GM18870 (cell line): Measurements from ENCODE around the gene TENM3.
"Not testable (repeated sequence)": the region's sequence is repeated elsewhere in the genome, so short reads cannot be mapped to it uniquely, and the experiment has no call there.

ENCODE experiments used
- ATAC-seq: cut with Tn5 transposase; IDR thresholded peaks from one replicate; pipeline ENCODE4 v1.9.1; 2021; ENCODE audit warnings: moderate library complexity; ENCODE audit not compliant: unreplicated experiment

TENM3 gene

GRCh38 chr4:182225257-182225852 is 17.8 kb upstream of the TENM3 start:
- ATAC-seq = no peak

GRCh38 chr4:182227611-182228010 is 15.6 kb upstream of the TENM3 start:
- ATAC-seq = no peak

- no peak for ATAC-seq
Observed at GRCh38 chr4:182228991-182229577, 14.1 kb upstream of the TENM3 start.

- ATAC-seq = no peak
Observed at GRCh38 chr4:182230256-182230655, 12.9 kb upstream of the TENM3 start.

- no peak for ATAC-seq
Observed at GRCh38 chr4:182231080-182231479, 12.1 kb upstream of the TENM3 start.

GRCh38 chr4:182231496-182231895 is 11.7 kb upstream of the TENM3 start:
- ATAC-seq = no peak

GRCh38 chr4:182233310-182234090 is 9.7 kb upstream of the TENM3 start:
- ATAC-seq = no peak

GRCh38 chr4:182235021-182235795 is 8.0 kb upstream of the TENM3 start:
- ATAC-seq = no peak

GRCh38 chr4:182236186-182236585 is 7.0 kb upstream of the TENM3 start:
- no peak for ATAC-seq

- not testable (repeated sequence) for ATAC-seq
Observed at GRCh38 chr4:182237010-182237409, 6.2 kb upstream of the TENM3 start.

- ATAC-seq = no peak
Observed at GRCh38 chr4:182238355-182238931, 4.8 kb upstream of the TENM3 start.

- no peak for ATAC-seq
Observed at GRCh38 chr4:182240161-182241130, 2.8 kb upstream of the TENM3 start.

GRCh38 chr4:182242260-182242659 is 942 bp upstream of the TENM3 start:
- not testable (repeated sequence) for ATAC-seq

GRCh38 chr4:182242787-182243186 is 415 bp upstream of the TENM3 start:
- ATAC-seq = no peak

- ATAC-seq = no peak
Observed at GRCh38 chr4:182245041-182245440, 1.8 kb downstream of the TENM3 start.

GRCh38 chr4:182245541-182246215 is 2.5 kb downstream of the TENM3 start:
- ATAC-seq = no peak

- ATAC-seq = no peak
Observed at GRCh38 chr4:182246401-182247205, 3.4 kb downstream of the TENM3 start.

GRCh38 chr4:182248295-182248694 is 5.1 kb downstream of the TENM3 start:
- ATAC-seq = no peak

GRCh38 chr4:182250446-182250845 is 7.2 kb downstream of the TENM3 start:
- no peak for ATAC-seq
